Progenitor cell of endocrine pancreas (in vitro differentiated cells): ENCODE measurements around the gene UGT1A9. TPM values are rescaled to one million over a fixed set of nuclear protein-coding genes. Genes with fewer than 3 reads are reported as not detected.

Experiments used
- DNase-seq: peaks from one replicate; pipeline ENCODE4 v3.0.0; 2021; ENCODE audit warnings: low spot score; ENCODE audit not compliant: unreplicated experiment
- H3K27ac Mint-ChIP-seq: 2 replicates; pipeline ENCODE4 v1.8.0; 2021; ENCODE audit warnings: mild to moderate bottlenecking, moderate library complexity, mixed read lengths
- H3K27me3 Mint-ChIP-seq: 2 replicates; pipeline ENCODE4 v1.8.0; 2021; ENCODE audit warnings: mixed read lengths
- H3K36me3 Mint-ChIP-seq: 2 replicates; pipeline ENCODE4 v1.8.0; 2022; ENCODE audit warnings: mixed read lengths; ENCODE audit not compliant: insufficient read depth
- H3K4me1 Mint-ChIP-seq: 2 replicates; pipeline ENCODE4 v1.8.0; 2021; ENCODE audit warnings: low read depth, mixed read lengths
- H3K4me3 Mint-ChIP-seq: 2 replicates; pipeline ENCODE4 v1.8.0; 2021; ENCODE audit warnings: low read depth, mild to moderate bottlenecking, moderate library complexity, mixed read lengths
- H3K9me3 Mint-ChIP-seq: 2 replicates; pipeline ENCODE4 v1.8.0; 2021; ENCODE audit warnings: low read depth, mixed read lengths
- total RNA-seq: library from RNA; stranded (reverse); gene quantifications from 2 replicates; pipeline ENCODE4 v1.2.1, GENCODE V29; 2021
- TF ChIP-seq, protein P1 (sequence below): fragments of 200-600 bp; sonication (generic); IDR thresholded peaks from one replicate; pipeline ENCODE4 v1.5.0; 2021; ENCODE audit warnings: antibody characterized with exemption, mild to moderate bottlenecking; ENCODE audit not compliant: unreplicated experiment

Gene UGT1A9
- total RNA-seq, 1 donor from 2014 or later, result not detected

GRCh38 chr2:233689031-233689430 is 17.3 kb downstream of the UGT1A9 start:
- Mint-ChIP-seq H3K4me1 (peaks cover 11% of the 10 kb centered on the region), H3K4me3 (no peak overlapping the region), H3K36me3 (no peaks in the 10 kb centered on the region), H3K27me3 (no peaks in the 10 kb centered on the region), H3K9me3 (peaks cover 3% of the 10 kb centered on the region), H3K27ac (no peak overlapping the region)
- TF ChIP-seq, protein P1, sequence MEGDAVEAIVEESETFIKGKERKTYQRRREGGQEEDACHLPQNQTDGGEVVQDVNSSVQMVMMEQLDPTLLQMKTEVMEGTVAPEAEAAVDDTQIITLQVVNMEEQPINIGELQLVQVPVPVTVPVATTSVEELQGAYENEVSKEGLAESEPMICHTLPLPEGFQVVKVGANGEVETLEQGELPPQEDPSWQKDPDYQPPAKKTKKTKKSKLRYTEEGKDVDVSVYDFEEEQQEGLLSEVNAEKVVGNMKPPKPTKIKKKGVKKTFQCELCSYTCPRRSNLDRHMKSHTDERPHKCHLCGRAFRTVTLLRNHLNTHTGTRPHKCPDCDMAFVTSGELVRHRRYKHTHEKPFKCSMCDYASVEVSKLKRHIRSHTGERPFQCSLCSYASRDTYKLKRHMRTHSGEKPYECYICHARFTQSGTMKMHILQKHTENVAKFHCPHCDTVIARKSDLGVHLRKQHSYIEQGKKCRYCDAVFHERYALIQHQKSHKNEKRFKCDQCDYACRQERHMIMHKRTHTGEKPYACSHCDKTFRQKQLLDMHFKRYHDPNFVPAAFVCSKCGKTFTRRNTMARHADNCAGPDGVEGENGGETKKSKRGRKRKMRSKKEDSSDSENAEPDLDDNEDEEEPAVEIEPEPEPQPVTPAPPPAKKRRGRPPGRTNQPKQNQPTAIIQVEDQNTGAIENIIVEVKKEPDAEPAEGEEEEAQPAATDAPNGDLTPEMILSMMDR, result no peak
- DNase-seq, result no peak

GRCh38 chr2:233689501-233689900 is 17.8 kb downstream of the UGT1A9 start:
- Mint-ChIP-seq H3K9me3 (peaks cover 3% of the 10 kb centered on the region), H3K27ac (no peak overlapping the region), H3K4me3 (no peak overlapping the region), H3K36me3 (no peaks in the 10 kb centered on the region), H3K27me3 (no peaks in the 10 kb centered on the region), H3K4me1 (peaks cover 11% of the 10 kb centered on the region)
- TF ChIP-seq, protein P1, result no peak
- no peak for DNase-seq

DNA sequence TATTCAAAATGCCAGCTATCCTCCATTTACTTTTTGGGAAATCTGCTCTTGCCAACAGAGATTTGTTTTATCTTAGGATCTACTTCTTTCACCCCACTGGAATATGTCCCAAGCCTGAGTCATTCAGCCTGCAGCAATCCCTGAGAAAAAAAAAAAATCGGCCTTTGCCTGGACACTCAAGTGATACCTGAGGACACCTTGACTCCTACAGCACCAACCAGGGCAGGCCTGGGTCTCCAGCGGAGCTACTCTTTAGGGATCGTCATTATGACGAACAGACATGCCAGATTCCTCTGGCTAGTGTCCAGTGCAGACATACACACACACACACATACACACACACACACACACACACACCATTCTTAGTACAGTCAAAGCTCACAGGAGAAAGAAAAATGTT is 18.7 kb downstream of the UGT1A9 start:
- H3K4me3 Mint-ChIP-seq, result no peak overlapping the region
- DNase-seq, result no peak
- H3K36me3 Mint-ChIP-seq, result no peaks in the 10 kb centered on the region
- H3K9me3 Mint-ChIP-seq, result peaks cover 3% of the 10 kb centered on the region
- TF ChIP-seq, protein P1, result no peak
- no peaks in the 10 kb centered on the region for H3K27me3 Mint-ChIP-seq
- H3K27ac Mint-ChIP-seq, result no peak overlapping the region
- H3K4me1 Mint-ChIP-seq, result peaks cover 11% of the 10 kb centered on the region

DNA sequence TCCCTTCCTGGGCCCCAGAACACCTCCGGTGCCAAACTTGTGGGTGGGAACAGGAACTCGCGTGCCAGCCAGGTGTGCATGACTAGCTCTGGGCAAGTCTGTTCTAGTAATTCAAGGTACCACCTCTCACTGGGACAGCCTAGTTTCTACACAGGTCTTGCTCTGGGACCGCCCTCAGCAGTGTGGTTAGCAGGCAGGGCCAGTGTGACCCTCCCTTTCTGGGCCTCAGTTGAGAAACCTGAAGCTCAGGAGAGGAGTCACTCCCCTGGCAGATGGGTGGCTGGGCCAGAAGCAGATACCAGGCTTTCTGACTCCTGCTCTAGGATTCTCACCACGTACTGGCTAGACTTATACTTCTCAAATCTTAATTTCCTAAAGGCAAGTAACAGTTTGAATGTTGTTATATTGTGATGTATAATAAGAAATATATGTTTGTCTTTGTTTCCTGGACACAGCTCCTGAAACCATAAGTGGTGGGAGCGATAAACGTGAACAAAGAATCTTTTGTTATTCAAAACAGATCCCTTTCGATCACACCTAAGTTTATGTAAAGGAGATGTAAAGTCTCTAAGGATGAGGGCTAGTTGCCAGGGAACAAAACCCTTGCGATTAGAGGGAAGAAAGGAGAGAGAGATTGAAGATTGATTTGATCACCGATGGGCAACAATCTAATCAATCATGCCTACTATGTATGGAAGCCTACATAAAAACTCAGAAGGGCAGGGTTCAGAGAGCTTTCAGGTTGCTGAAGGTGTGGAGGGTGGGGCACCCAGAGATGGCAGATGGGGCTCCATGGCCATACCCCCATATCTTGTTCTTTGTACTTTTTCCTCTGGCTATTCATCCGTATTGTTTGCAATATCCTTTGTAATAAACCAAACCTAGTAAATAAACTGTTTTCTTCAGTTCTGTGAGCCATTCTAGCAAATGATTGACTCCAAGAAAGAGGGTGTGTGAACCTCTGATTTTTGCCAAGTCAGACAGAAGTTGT is 20.0 kb downstream of the UGT1A9 start:
- Mint-ChIP-seq H3K9me3 (peaks cover 3% of the 10 kb centered on the region), H3K27me3 (no peaks in the 10 kb centered on the region), H3K4me3 (no peak overlapping the region), H3K36me3 (no peaks in the 10 kb centered on the region), H3K4me1 (peaks cover 11% of the 10 kb centered on the region), H3K27ac (no peak overlapping the region)
- TF ChIP-seq, protein P1, result no peak
- no peak for DNase-seq

GRCh38 chr2:233692648-233693047 is 20.9 kb downstream of the UGT1A9 start, which contains the start of gene UGT1A6:
UGT1A6 (plus strand) TSS chr2:233692890; CDS start chr2:233693005, 115 bp downstream.
- Mint-ChIP-seq H3K4me1 (peaks cover 11% of the 10 kb centered on the region), H3K36me3 (no peaks in the 10 kb centered on the region), H3K27me3 (no peaks in the 10 kb centered on the region), H3K27ac (no peak within 1 kb of the TSS), H3K4me3 (no peak within 1 kb of the TSS), H3K9me3 (peaks cover 3% of the 10 kb centered on the region)
- no peak for DNase-seq
- TF ChIP-seq, protein P1, result no peak
